Esophagus squamous epithelium (tissue), 5 donors: Measurements from ENCODE around the gene THBS2. TPM values are rescaled to one million over a fixed set of nuclear protein-coding genes. Genes with fewer than 3 reads are reported as not detected.

ENCODE experiments used
- DNase-seq: peaks from one replicate; lab custom pipeline; 2025; lab: John Stamatoyannopoulos, UW
- H3K27ac ChIP-seq, 4 donors: fragments of 200-600 bp; sonication (generic); one replicate each; pipeline ENCODE4 v1.5.1; 2016 to 2019; ENCODE audit warnings: mild to moderate bottlenecking in 1 of 4
- H3K27me3 ChIP-seq, 4 donors: fragments of 200-600 bp; sonication (generic); 1 replicate in 3 of 4; 2 replicates in 1 of 4; pipeline versions ENCODE4 v1.5.1 to v1.6.0; 2017 to 2021; ENCODE audit warnings: antibody characterized with exemption in 1 of 4
- H3K36me3 ChIP-seq, 3 donors: fragments of 200-600 bp; sonication (generic); one replicate each; pipeline ENCODE4 v1.5.1; 2016 to 2019
- H3K4me1 ChIP-seq, 3 donors: fragments of 200-600 bp; sonication (generic); one replicate each; pipeline ENCODE4 v1.5.1; 2017 to 2019
- H3K4me3 ChIP-seq, 4 donors: fragments of 200-600 bp; sonication (generic); 1 replicate in 3 of 4; 2 replicates in 1 of 4; pipeline ENCODE4 v1.5.1; 2016 to 2019; ENCODE audit warnings: mild to moderate bottlenecking in 2 of 4, moderate library complexity in 1 of 4
- H3K9me3 ChIP-seq, 3 donors: fragments of 200-600 bp; sonication (generic); one replicate each; pipeline ENCODE4 v1.5.1; 2016 to 2019
- CTCF ChIP-seq, 6 experiments: fragments of 450-650 bp in 4 of 6; fragments of 200-600 bp in 2 of 6; sonication (generic) in 2 of 6; IDR thresholded peaks; one replicate each; pipeline ENCODE4 v1.5.1; 2016 to 2019; ENCODE audit warnings: antibody characterized with exemption in 6 of 6, mild to moderate bottlenecking in 4 of 6, moderate library complexity in 4 of 6
- POLR2A ChIP-seq, 4 donors: fragments of 450-650 bp; IDR thresholded peaks; one replicate each; pipeline ENCODE4 v1.6.1; 2017; ENCODE audit warnings: antibody characterized with exemption in 4 of 4, mild to moderate bottlenecking in 4 of 4, moderate library complexity in 3 of 4
- WGBS, 2 donors: methylation state at CpG; one replicate each; pipeline ENCODE4 v1.1.5; 2018; 5-methylcytosine and 5-hydroxymethylcytosine counted together
- intact Hi-C: fragments of 100-400 bp; cut with DNase I; formaldehyde crosslinking; loops from one replicate; pipeline ENCODE4 v1.15.0; 2022
- total RNA-seq, 4 donors: library from RNA; depleted of rRNA; stranded (reverse); fragments of >200 nt; gene quantifications; one replicate each; pipeline ENCODE4 v1.1.0, GENCODE V29; 2016
- donor health status: DM: yes; HTN: yes; CAD: no.

Gene THBS2
- total RNA-seq, 4 donors from 2014 or later: 4.3 to 35.7 (median 25.5) TPM

GRCh38 chr6:169173532-169174268, 79.9 kb downstream of the THBS2 start:
- no peak overlapping the region for H3K27ac ChIP-seq
- peaks cover 0 to 10% (median 10%) of the 10 kb centered on the region in 3 donors for H3K4me1 ChIP-seq
- DNase-seq: no peak
- no peak overlapping the region for H3K4me3 ChIP-seq
- intact Hi-C loops: no loop called here
- TF ChIP-seq CTCF (IDR thresholded peaks at IDR 0.05) (no peak), POLR2A (IDR thresholded peaks at IDR 0.05) (no peak)
- WGBS, 2 donors: 88 to 94% methylated on average over 22 to 25 of the region's 25 CpGs
- H3K27me3 ChIP-seq: peaks cover 0 to 4% (median 0%) of the 10 kb centered on the region in 4 donors
- no peaks in the 10 kb centered on the region for H3K36me3 ChIP-seq
- no peaks in the 10 kb centered on the region for H3K9me3 ChIP-seq

GRCh38 chr6:169172946-169173345, 80.7 kb downstream of the THBS2 start:
- H3K9me3 ChIP-seq: no peaks in the 10 kb centered on the region
- no peak overlapping the region for H3K4me3 ChIP-seq
- H3K36me3 ChIP-seq: no peaks in the 10 kb centered on the region
- DNase-seq: no peak
- 88 to 89% methylated on average over 6 to 9 of the region's 9 CpGs for WGBS, 2 donors
- intact Hi-C loops: no loop called here
- H3K27me3 ChIP-seq: peaks cover 0 to 4% (median 0%) of the 10 kb centered on the region in 4 donors
- H3K27ac ChIP-seq: peak overlapping the region in 1 of 4 donors; percentile 23
- peaks cover 0 to 10% (median 10%) of the 10 kb centered on the region in 3 donors for H3K4me1 ChIP-seq
- TF ChIP-seq CTCF (IDR thresholded peaks at IDR 0.05) (no peak), POLR2A (IDR thresholded peaks at IDR 0.05) (no peak)

GRCh38 chr6:169172456-169172855, 81.2 kb downstream of the THBS2 start:
- H3K27ac ChIP-seq: peak overlapping the region in 3 of 4 donors; percentile 14 to 58 (median 23)
- TF ChIP-seq CTCF (IDR thresholded peaks at IDR 0.05): no peak
- TF ChIP-seq POLR2A (IDR thresholded peaks at IDR 0.05): no peak

GRCh38 chr6:169171951-169172350, 81.7 kb downstream of the THBS2 start:
- H3K27me3 ChIP-seq: peaks cover 0 to 4% (median 0%) of the 10 kb centered on the region in 4 donors
- H3K4me1 ChIP-seq: peaks cover 0 to 10% (median 10%) of the 10 kb centered on the region in 3 donors
- 72 to 81% methylated on average over 6 to 8 of the region's 8 CpGs for WGBS, 2 donors
- peak overlapping the region in 3 of 4 donors; percentile 14 to 58 (median 23) for H3K27ac ChIP-seq
- DNase-seq: no peak
- intact Hi-C loops: no loop called here
- TF ChIP-seq CTCF (IDR thresholded peaks at IDR 0.05): no peak
- no peak for TF ChIP-seq POLR2A (IDR thresholded peaks at IDR 0.05)
- no peaks in the 10 kb centered on the region for H3K36me3 ChIP-seq
- no peaks in the 10 kb centered on the region for H3K9me3 ChIP-seq
- no peak overlapping the region for H3K4me3 ChIP-seq

More at GRCh38 chr6:169172456-169172855, 81.2 kb downstream of the THBS2 start:
- Histone ChIP-seq H3K4me1 (peaks cover 0 to 10% (median 10%) of the 10 kb centered on the region in 3 donors), H3K27me3 (peaks cover 0 to 4% (median 0%) of the 10 kb centered on the region in 4 donors), H3K4me3 (no peak overlapping the region), H3K36me3 (no peaks in the 10 kb centered on the region), H3K9me3 (no peaks in the 10 kb centered on the region)
- 28 to 36% methylated on average over 10 to 12 of the region's 12 CpGs for WGBS, 2 donors
- DNase-seq: no peak
- intact Hi-C loops: no loop called here

GRCh38 chr6:169171016-169171415, 82.6 kb downstream of the THBS2 start:
- Histone ChIP-seq H3K27ac (no peak overlapping the region), H3K4me1 (peaks cover 0 to 10% (median 10%) of the 10 kb centered on the region in 3 donors), H3K9me3 (no peaks in the 10 kb centered on the region), H3K36me3 (no peaks in the 10 kb centered on the region), H3K4me3 (no peak overlapping the region), H3K27me3 (no peaks in the 10 kb centered on the region)
- no peak for DNase-seq
- intact Hi-C loops: no loop called here
- TF ChIP-seq POLR2A (IDR thresholded peaks at IDR 0.05): no peak
- no peak for TF ChIP-seq CTCF (IDR thresholded peaks at IDR 0.05)
- 94 to 96% methylated on average over 12 to 15 of the region's 16 CpGs for WGBS, 2 donors
